Right cardiac atrium (tissue), 5 donors: ENCODE measurements around the gene DUSP8. TPM values are rescaled to one million over a fixed set of nuclear protein-coding genes. Genes with fewer than 3 reads are reported as not detected.

Experiments used
- ATAC-seq, 2 donors: fragments of 200-7000 bp; cut with Tn5 transposase; one replicate each; pipeline versions ENCODE4 v1.8.0 to v1.9.1; 2020; ENCODE audit warnings: moderate library complexity in 2 of 2, mild to moderate bottlenecking in 1 of 2
- DNase-seq, 3 donors: peaks; one replicate each; pipeline ENCODE4 v3.0.0-alpha.2; 2020
- H3K27ac ChIP-seq: one replicate; pipeline ENCODE4 v1.5.1; 2013; ENCODE audit warnings: mild to moderate bottlenecking, low read length, control low read depth, moderate library complexity
- H3K27me3 ChIP-seq: one replicate; pipeline ENCODE4 v1.6.1; 2013; ENCODE audit not compliant: control insufficient read depth, insufficient read depth
- H3K4me1 ChIP-seq: one replicate; pipeline ENCODE4 v1.6.1; 2013; ENCODE audit warnings: low read length; ENCODE audit not compliant: control insufficient read depth, insufficient read depth
- H3K4me3 ChIP-seq: one replicate; pipeline ENCODE4 v1.5.1; 2013; ENCODE audit warnings: low read length, control low read depth
- H3K9me3 ChIP-seq: one replicate; pipeline ENCODE4 v1.6.1; 2013; ENCODE audit warnings: low read length; ENCODE audit not compliant: control insufficient read depth
- WGBS: extraction: QIAGEN DNeasy Blood & Tissue Kit; methylation state at CpG from one replicate; pipeline ENCODE4 v1.1.7; 2013; 5-methylcytosine and 5-hydroxymethylcytosine counted together
- intact Hi-C, 4 donors: fragments of 100-400 bp; cut with DNase I; formaldehyde crosslinking; loops; one replicate each; pipeline versions ENCODE4 v1.11.0 to v1.14.0; 2022 to 2023
- polyA plus RNA-seq: library from polyadenylated mRNA; stranded (reverse); fragments of 200-250 nt; gene quantifications from one replicate; pipeline ENCODE4 v1.2.3, GENCODE V29; 2013
- total RNA-seq, 4 donors: library from RNA; stranded (reverse); fragmentation: NEBNext Ultra II Directional; extraction: Animal tissue kit (Norgen Biotek cat#: 25700); gene quantifications; one replicate each; pipeline ENCODE4 v1.2.1, GENCODE V29; 2021
- donor health status: healthy with polysubstance abuse.
- donor health status: DM: no; HTN: yes; CAD: no.
- donor health status: DM: no; HTN: no; CAD: no.
- donor health status: DM: no; HTN: yes; CAD: no; lungs with severe emphysema.
- donor health status: DM: yes; HTN: yes; CAD: no.

The DUSP8 gene
- total and polyA plus RNA-seq, 5 donors: 10.1 to 15.6 (median 13.3) TPM

DNA sequence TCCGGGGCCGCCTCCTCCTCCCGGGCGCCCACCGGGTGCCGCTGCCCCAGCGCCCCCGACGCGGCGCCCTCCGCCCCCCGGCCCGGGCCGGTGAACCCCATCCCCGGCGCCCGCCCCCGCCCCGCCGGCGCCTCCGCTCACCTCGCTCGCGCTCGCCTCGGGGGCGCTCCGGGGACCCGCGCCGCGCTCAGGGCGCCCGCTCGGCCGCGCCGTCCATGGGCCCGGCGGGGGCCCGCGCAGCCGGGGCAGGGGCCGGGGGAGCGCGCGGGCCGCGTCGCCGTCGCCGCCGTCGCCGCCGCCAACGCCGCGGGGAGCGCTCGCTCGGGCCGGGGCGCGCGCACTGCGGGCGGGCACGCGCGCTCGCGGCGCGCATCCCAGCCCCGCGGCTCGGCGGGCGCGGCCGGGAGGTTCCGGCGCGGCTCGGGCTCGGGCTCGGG, 293 bp downstream of the DUSP8 start:
- ATAC-seq: no peak
- Histone ChIP-seq H3K4me3 (peak overlapping the region; percentile 93), H3K4me1 (no peaks in the 10 kb centered on the region), H3K27me3 (no peaks in the 10 kb centered on the region), H3K9me3 (no peaks in the 10 kb centered on the region), H3K27ac (no peak overlapping the region)
- WGBS: 1% methylated on average over 87 of the region's 91 CpGs
- no peak for DNase-seq
- intact Hi-C loops: loop anchor here in 2 of 4 donors (5.0 kb wide), 1 partner anchor 369 kb away; no protein-coding TSS in a partner anchor

DNA sequence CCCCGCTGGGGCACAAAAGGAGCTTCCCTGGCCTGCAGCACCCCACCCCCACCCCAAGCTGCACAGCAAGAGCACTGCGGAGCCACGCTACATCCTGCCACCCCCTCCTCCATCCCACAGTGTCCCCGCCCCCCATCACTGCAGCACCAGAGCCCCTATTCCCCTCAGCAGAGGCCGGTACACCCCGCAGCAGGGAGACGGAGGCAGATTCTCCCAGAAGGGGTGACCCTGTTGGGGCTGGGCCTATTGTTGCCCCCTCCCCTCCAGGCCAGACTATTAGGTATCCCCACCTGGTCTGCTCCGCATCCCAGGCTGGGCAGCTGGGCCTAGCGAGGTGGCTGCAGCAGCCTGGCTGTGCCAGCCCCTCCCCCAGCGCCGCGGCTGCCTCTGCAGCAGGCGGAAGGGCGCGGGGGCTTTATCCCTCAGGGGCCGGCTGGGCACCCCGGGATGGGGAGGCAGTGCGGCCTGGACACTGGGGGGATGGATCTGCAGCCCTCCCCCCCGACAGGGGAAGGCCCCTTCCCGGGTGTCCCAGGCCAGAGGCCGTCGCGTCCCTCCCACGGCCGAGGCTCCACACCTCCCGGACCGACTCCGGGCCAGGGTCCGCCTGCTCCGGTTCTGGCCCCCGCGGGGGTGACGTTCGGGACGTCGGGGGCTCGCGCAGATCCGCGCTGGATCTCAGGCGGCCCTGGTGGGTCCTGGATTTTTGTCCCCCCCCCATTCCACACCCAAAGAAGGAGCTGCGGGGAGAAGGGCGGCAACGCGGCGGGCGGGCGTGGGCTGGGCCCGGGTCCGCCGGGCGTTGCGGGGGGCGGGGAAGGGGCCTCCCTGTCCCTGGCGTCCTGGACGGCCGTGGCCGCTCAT, 943 bp downstream of the DUSP8 start:
- intact Hi-C loops: loop anchor here in 2 of 4 donors (5.0 kb wide), 1 partner anchor 369 kb away; no protein-coding TSS in a partner anchor
- peak in 2 of 3 donors; percentile 66 to 70 for DNase-seq
- WGBS: 5% methylated on average over 58 of the region's 58 CpGs
- Histone ChIP-seq H3K27ac (peak overlapping the region; percentile 4), H3K27me3 (no peaks in the 10 kb centered on the region), H3K9me3 (no peaks in the 10 kb centered on the region), H3K4me3 (peak overlapping the region; percentile 93), H3K4me1 (no peaks in the 10 kb centered on the region)
- ATAC-seq: no peak

DNA sequence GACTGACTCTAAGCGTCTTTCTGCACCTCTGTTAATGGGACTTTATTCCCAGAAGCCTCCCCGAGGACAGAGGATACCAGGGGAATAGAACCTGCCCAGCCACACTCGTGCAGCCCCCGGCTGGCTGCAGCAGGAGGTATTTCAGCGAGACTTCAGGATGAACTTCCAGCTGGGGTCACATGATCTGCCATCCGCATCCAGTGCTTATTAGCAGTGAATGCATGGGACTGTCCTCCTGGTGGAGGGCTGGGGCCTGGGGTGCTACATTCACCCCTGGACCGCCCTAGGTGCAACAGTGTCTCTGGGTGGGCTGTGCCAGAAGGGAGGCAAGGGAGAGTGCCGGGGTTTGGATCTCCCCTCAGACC, 1.6 kb downstream of the DUSP8 start:
- Histone ChIP-seq H3K4me1 (no peaks in the 10 kb centered on the region), H3K9me3 (no peaks in the 10 kb centered on the region), H3K27me3 (no peaks in the 10 kb centered on the region), H3K4me3 (peak overlapping the region; percentile 93), H3K27ac (no peak overlapping the region)
- no peak for ATAC-seq
- DNase-seq: peak in 1 of 3 donors; percentile 46
- intact Hi-C loops: loop anchor here in 2 of 4 donors (5.0 kb wide), 1 partner anchor 368 kb away; no protein-coding TSS in a partner anchor
- WGBS: 69% methylated on average over 8 of the region's 8 CpGs

DNA sequence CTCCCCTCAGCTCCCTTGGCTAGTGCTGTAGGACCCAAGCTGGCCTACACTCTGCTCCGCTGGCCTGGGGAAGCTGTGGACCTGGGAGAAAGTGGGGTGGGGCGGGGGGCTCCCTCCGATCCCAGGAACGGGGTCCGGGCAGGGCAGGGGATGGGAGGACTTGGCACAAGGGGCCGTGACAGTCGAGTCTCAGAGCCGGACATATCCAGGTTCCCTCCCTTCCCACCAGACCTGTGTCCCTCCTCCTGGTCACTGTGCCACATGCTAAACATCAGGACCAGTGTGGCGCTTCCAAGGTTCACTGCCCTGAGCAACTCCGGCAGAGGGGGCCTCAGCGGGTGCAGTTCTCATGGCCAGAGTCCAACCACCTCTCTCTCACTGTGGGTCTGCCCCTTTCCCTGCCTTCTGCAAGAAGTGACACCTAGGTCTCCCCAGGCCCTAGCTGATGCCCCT, 2.0 kb downstream of the DUSP8 start:
- ATAC-seq: no peak
- peaks cover 1% of the 10 kb centered on the region for H3K4me1 ChIP-seq
- 72% methylated on average over 11 of the region's 11 CpGs for WGBS
- no peaks in the 10 kb centered on the region for H3K9me3 ChIP-seq
- DNase-seq: peak in 1 of 3 donors; percentile 41
- no peak overlapping the region for H3K4me3 ChIP-seq
- H3K27ac ChIP-seq: no peak overlapping the region
- H3K27me3 ChIP-seq: no peaks in the 10 kb centered on the region
- intact Hi-C loops: loop anchor here in 2 of 4 donors (5.0 kb wide), 1 partner anchor 368 kb away; no protein-coding TSS in a partner anchor

DNA sequence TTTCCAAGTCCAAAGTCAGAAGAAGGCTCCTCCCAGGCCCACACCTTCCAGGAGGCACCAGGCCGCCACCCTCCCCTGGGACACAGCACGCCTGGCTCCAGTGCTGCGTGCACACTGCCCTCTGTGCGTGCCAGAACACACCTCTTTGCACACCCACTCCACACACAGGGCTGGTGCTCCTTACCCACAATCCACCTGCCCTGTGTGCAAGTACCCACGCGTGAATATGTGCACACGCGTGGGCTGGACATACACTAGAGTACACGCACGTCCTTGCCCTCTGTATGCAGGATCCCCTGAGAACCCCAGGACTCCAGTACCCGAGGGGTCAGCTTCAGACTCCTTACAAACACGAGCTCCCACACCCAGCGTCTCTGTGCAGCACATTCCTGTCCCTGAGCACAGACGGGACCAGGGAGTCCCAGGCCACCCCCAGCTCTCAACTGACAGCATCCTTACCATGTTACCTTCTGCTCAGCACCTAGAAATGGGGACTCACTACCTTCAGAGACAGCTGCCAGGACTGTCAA, 2.8 kb downstream of the DUSP8 start:
- no peak overlapping the region for H3K4me3 ChIP-seq
- ATAC-seq (no peak), DNase-seq (peak in 1 of 3 donors; percentile 28)
- no peaks in the 10 kb centered on the region for H3K9me3 ChIP-seq
- no peaks in the 10 kb centered on the region for H3K27me3 ChIP-seq
- H3K4me1 ChIP-seq: peaks cover 4% of the 10 kb centered on the region
- intact Hi-C loops: no loop called here
- no peak overlapping the region for H3K27ac ChIP-seq
- WGBS: 71% methylated on average over 14 of the region's 14 CpGs

DNA sequence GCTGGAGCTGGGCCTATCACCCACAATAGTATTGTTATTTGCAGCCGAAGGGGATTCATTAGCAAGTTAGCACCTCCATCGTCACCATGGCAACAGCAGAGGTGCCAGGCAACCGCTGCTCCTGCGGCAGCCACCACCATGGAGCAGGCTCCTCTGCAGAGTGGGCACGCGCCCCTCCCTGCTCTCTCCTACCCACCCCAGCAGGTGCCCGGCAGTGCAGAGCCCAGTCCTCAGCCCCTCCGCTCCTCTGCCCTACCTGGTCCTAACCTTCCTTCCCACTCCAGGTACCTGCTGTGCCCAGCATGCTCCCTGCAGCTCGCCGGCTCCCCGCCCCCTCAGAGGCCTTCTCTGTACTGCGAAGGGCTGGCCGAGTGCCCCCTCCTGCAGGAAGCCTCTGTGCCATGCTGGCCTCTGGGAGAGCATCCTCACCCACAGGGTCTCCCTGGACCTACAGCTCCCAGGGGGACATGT, 3.6 kb downstream of the DUSP8 start:
- DNase-seq (peak in 1 of 3 donors; percentile 53), ATAC-seq (no peak)
- Histone ChIP-seq H3K4me3 (no peak overlapping the region), H3K4me1 (peaks cover 4% of the 10 kb centered on the region), H3K27me3 (no peaks in the 10 kb centered on the region), H3K9me3 (no peaks in the 10 kb centered on the region), H3K27ac (no peak overlapping the region)
- WGBS: 59% methylated on average over 13 of the region's 13 CpGs
- intact Hi-C loops: no loop called here

DNA sequence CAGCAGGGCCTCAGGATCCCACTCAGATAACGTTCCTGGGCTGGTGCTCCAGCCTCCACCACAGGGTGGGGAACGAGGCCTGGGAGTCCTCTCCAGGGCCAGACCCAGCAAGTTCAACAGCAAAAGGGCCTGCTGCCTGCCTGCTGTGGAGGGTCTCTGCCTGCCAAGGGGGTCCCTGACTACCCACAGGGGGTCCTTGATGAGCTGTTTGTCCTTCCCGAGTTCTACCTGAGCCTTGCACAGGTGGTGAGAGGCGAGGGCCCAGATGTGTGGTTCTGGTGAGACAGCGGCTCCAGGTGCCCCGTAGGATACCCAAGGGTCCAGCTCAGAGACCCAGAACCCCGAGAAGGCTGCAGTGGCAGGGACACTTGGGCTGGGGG, 4.4 kb downstream of the DUSP8 start:
- ATAC-seq: no peak
- peaks cover 4% of the 10 kb centered on the region for H3K4me1 ChIP-seq

DNA sequence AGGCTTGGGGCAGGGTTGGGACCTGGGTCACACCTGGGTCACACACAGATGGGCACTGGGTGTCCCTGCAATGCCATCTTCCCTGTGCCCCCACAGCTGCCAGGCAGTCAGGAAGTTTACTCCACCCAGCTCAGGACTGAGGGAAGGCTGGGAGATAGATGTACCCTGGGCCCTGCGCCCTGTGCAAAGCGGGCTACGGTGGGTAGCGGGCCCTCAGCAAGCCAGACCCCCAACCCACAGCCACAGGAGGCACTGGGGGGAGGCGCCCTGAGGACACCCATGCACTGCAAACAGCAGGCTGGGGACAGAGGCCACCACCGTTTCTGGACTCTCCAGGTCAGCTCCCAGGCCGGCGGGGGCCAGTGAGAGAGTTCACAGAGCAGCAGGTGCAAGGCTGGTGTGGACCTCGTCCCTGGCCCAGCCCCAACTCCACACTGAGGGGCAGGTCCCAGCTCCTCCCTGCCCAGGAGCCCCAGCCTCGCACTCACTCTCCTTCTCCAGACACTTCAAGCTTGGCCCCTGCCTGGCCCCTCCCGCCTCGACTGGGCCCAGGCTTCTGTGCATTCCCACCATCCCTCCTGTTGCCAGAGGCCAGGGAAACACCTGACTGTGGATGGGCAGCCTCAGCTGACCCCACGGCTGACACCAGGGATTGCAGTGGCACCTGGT, 4.9 kb downstream of the DUSP8 start:
- no peak for ATAC-seq
- Histone ChIP-seq H3K4me1 (peaks cover 4% of the 10 kb centered on the region), H3K27ac (no peak overlapping the region), H3K27me3 (no peaks in the 10 kb centered on the region), H3K4me3 (no peak overlapping the region), H3K9me3 (no peaks in the 10 kb centered on the region)
- intact Hi-C loops: no loop called here
- 71% methylated on average over 13 of the region's 13 CpGs for WGBS
- DNase-seq: peak in 1 of 3 donors; percentile 52

More for the DNA sequence above, 4.4 kb downstream of the DUSP8 start:
- 70% methylated on average over 7 of the region's 7 CpGs for WGBS
- no peaks in the 10 kb centered on the region for H3K9me3 ChIP-seq
- peak in 1 of 3 donors; percentile 27 for DNase-seq
- H3K4me3 ChIP-seq: no peak overlapping the region
- intact Hi-C loops: no loop called here
- no peak overlapping the region for H3K27ac ChIP-seq
- no peaks in the 10 kb centered on the region for H3K27me3 ChIP-seq

DNA sequence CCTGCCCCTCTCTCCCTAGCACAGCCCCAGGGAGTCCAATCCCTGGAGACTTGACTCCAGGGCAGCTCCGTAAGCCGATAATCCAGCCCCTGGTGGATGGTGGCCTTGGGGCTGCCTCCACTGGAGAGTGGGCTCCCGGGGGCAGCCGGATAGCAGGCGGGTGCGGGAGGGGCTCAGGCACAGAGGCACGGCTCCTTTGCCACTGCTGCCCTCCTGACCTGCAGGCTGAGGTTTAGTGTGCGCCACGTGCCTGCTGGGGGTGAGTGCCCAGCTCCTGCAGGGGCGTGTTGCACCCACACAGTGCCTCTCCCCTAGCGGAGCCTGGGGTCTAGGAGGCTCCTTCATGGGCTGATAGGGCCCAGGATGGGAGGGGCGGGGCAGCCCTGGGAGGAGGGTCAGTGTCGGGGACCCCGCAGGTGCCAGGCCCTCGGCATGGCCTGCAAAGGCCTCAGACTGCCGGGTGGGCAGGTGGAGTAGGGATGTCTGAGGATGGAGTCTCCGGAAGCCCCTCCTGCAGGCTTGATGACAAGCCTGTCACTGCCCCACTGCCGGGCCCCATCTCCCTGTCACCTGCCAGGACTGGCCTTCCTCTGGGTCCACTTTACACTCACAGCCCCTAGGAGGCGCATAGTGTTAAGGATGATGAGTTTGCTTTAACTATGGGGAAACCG, 5.6 kb downstream of the DUSP8 start:
- H3K4me1 ChIP-seq: peaks cover 4% of the 10 kb centered on the region
- DNase-seq (no peak), ATAC-seq (no peak)
- no peaks in the 10 kb centered on the region for H3K9me3 ChIP-seq
- no peak overlapping the region for H3K27ac ChIP-seq
- WGBS: 80% methylated on average over 20 of the region's 20 CpGs
- H3K27me3 ChIP-seq: no peaks in the 10 kb centered on the region
- H3K4me3 ChIP-seq: no peak overlapping the region
- intact Hi-C loops: no loop called here

DNA sequence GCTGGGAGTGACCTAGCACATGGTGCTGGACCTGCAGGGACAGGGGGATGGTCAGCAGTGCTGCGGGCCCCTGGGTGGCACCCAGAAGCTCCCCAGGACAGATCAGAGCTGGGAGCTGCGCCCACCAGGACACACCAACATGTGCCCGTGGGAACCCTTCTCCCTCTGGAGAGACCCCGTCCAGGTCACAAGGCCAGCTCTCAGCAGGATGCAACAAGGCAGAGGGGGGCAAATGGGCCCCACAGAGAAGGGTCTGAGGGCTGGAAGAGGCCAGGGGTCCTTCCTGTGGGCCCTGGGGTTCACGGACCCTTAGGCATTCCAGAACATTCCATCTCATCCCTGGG, 6.2 kb downstream of the DUSP8 start:
- Histone ChIP-seq H3K4me3 (no peak overlapping the region), H3K9me3 (no peaks in the 10 kb centered on the region), H3K4me1 (peaks cover 4% of the 10 kb centered on the region), H3K27ac (no peak overlapping the region), H3K27me3 (no peaks in the 10 kb centered on the region)
- WGBS: 84% methylated on average over 5 of the region's 5 CpGs
- DNase-seq: no peak
- intact Hi-C loops: no loop called here
- ATAC-seq: no peak
